Measurements from ENCODE around the gene TEX22. TPM values are rescaled to one million over a fixed set of nuclear protein-coding genes. Genes with fewer than 3 reads are reported as not detected.
"Not testable (repeated sequence)": the region's sequence is repeated elsewhere in the genome, so short reads cannot be mapped to it uniquely, and the experiment has no call there.

Gene TEX22
- polyA plus RNA-seq, 2 donors: 0.06 to 0.14 TPM

- Histone ChIP-seq H3K4me1 (ENCODE audit: control insufficient read depth in 2 of 2, insufficient read depth in 2 of 2, low read length in 1 of 2) (no peaks in the 10 kb centered on the region), H3K27me3 (ENCODE audit: control insufficient read depth in 1 of 2, insufficient read depth in 2 of 2, low read length in 2 of 2) (no peaks in the 10 kb centered on the region), H3K27ac (ENCODE audit: low read depth in 2 of 2, low read length in 1 of 2) (no peak overlapping the region), H3K9me3 (ENCODE audit: control insufficient read depth in 2 of 2, insufficient read depth in 1 of 2, low read depth in 1 of 2, low read length in 1 of 2) (no peaks in the 10 kb centered on the region), H3K4me3 (ENCODE audit: low read depth in 1 of 2, low read length in 2 of 2) (no peak overlapping the region), H3K36me3 (ENCODE audit: control insufficient read depth in 2 of 2, insufficient read depth in 2 of 2, low read length in 1 of 2) (peaks cover 0 to 24% of the 10 kb centered on the region in 2 donors)
- WGBS, 2 donors: 94% methylated on average over 27 of the region's 27 CpGs
Measured at GRCh38 chr14:105355049-105355575, 43.2 kb upstream of the TEX22 start.

GRCh38 chr14:105355850-105356604 is 42.3 kb upstream of the TEX22 start:
- H3K9me3 ChIP-seq (ENCODE audit: control insufficient read depth in 2 of 2, insufficient read depth in 1 of 2, low read depth in 1 of 2, low read length in 1 of 2): no peaks in the 10 kb centered on the region
- peaks cover 0 to 23% of the 10 kb centered on the region in 2 donors for H3K36me3 ChIP-seq (ENCODE audit: control insufficient read depth in 2 of 2, insufficient read depth in 2 of 2, low read length in 1 of 2)
- no peaks in the 10 kb centered on the region for H3K27me3 ChIP-seq (ENCODE audit: control insufficient read depth in 1 of 2, insufficient read depth in 2 of 2, low read length in 2 of 2)
- H3K4me1 ChIP-seq (ENCODE audit: control insufficient read depth in 2 of 2, insufficient read depth in 2 of 2, low read length in 1 of 2): no peaks in the 10 kb centered on the region
- no peak overlapping the region for H3K27ac ChIP-seq (ENCODE audit: low read depth in 2 of 2, low read length in 1 of 2)
- 93% methylated on average over 22 of the region's 22 CpGs for WGBS, 2 donors
- no peak overlapping the region for H3K4me3 ChIP-seq (ENCODE audit: low read depth in 1 of 2, low read length in 2 of 2)

GRCh38 chr14:105356927-105357326 is 41.4 kb upstream of the TEX22 start:
- no peak overlapping the region for H3K4me3 ChIP-seq (ENCODE audit: low read depth in 1 of 2, low read length in 2 of 2)
- no peaks in the 10 kb centered on the region for H3K27me3 ChIP-seq (ENCODE audit: control insufficient read depth in 1 of 2, insufficient read depth in 2 of 2, low read length in 2 of 2)
- no peaks in the 10 kb centered on the region for H3K9me3 ChIP-seq (ENCODE audit: control insufficient read depth in 2 of 2, insufficient read depth in 1 of 2, low read depth in 1 of 2, low read length in 1 of 2)
- no peak overlapping the region for H3K27ac ChIP-seq (ENCODE audit: low read depth in 2 of 2, low read length in 1 of 2)
- H3K36me3 ChIP-seq (ENCODE audit: control insufficient read depth in 2 of 2, insufficient read depth in 2 of 2, low read length in 1 of 2): peaks cover 0 to 23% of the 10 kb centered on the region in 2 donors
- 85 to 86% methylated on average over 9 of the region's 9 CpGs for WGBS, 2 donors
- H3K4me1 ChIP-seq (ENCODE audit: control insufficient read depth in 2 of 2, insufficient read depth in 2 of 2, low read length in 1 of 2): no peaks in the 10 kb centered on the region

- WGBS, 2 donors: 94 to 95% methylated on average over 17 of the region's 17 CpGs
- no peaks in the 10 kb centered on the region for H3K9me3 ChIP-seq (ENCODE audit: control insufficient read depth in 2 of 2, insufficient read depth in 1 of 2, low read depth in 1 of 2, low read length in 1 of 2)
Measured at GRCh38 chr14:105357626-105358025, 40.7 kb upstream of the TEX22 start.

GRCh38 chr14:105358140-105358846 is 40.0 kb upstream of the TEX22 start:
- Histone ChIP-seq H3K9me3 (ENCODE audit: control insufficient read depth in 2 of 2, insufficient read depth in 1 of 2, low read depth in 1 of 2, low read length in 1 of 2) (no peaks in the 10 kb centered on the region), H3K27me3 (ENCODE audit: control insufficient read depth in 1 of 2, insufficient read depth in 2 of 2, low read length in 2 of 2) (no peaks in the 10 kb centered on the region), H3K27ac (ENCODE audit: low read depth in 2 of 2, low read length in 1 of 2) (no peak overlapping the region), H3K4me1 (ENCODE audit: control insufficient read depth in 2 of 2, insufficient read depth in 2 of 2, low read length in 1 of 2) (no peaks in the 10 kb centered on the region), H3K4me3 (ENCODE audit: low read depth in 1 of 2, low read length in 2 of 2) (no peak overlapping the region), H3K36me3 (ENCODE audit: control insufficient read depth in 2 of 2, insufficient read depth in 2 of 2, low read length in 1 of 2) (peaks cover 0 to 23% of the 10 kb centered on the region in 2 donors)
- whole genome bisulfite sequencing, 2 donors: 96% methylated on average over 25 of the region's 25 CpGs

More at GRCh38 chr14:105357626-105358025, 40.7 kb upstream of the TEX22 start:
- Histone ChIP-seq H3K27ac (ENCODE audit: low read depth in 2 of 2, low read length in 1 of 2) (no peak overlapping the region), H3K4me3 (ENCODE audit: low read depth in 1 of 2, low read length in 2 of 2) (no peak overlapping the region), H3K27me3 (ENCODE audit: control insufficient read depth in 1 of 2, insufficient read depth in 2 of 2, low read length in 2 of 2) (no peaks in the 10 kb centered on the region), H3K36me3 (ENCODE audit: control insufficient read depth in 2 of 2, insufficient read depth in 2 of 2, low read length in 1 of 2) (peaks cover 0 to 23% of the 10 kb centered on the region in 2 donors), H3K4me1 (ENCODE audit: control insufficient read depth in 2 of 2, insufficient read depth in 2 of 2, low read length in 1 of 2) (no peaks in the 10 kb centered on the region)

- Histone ChIP-seq H3K27ac (ENCODE audit: low read depth in 2 of 2, low read length in 1 of 2) (no peak overlapping the region), H3K36me3 (ENCODE audit: control insufficient read depth in 2 of 2, insufficient read depth in 2 of 2, low read length in 1 of 2) (peaks cover 0 to 23% of the 10 kb centered on the region in 2 donors), H3K4me1 (ENCODE audit: control insufficient read depth in 2 of 2, insufficient read depth in 2 of 2, low read length in 1 of 2) (no peaks in the 10 kb centered on the region), H3K27me3 (ENCODE audit: control insufficient read depth in 1 of 2, insufficient read depth in 2 of 2, low read length in 2 of 2) (no peaks in the 10 kb centered on the region), H3K4me3 (ENCODE audit: low read depth in 1 of 2, low read length in 2 of 2) (no peak overlapping the region), H3K9me3 (ENCODE audit: control insufficient read depth in 2 of 2, insufficient read depth in 1 of 2, low read depth in 1 of 2, low read length in 1 of 2) (no peaks in the 10 kb centered on the region)
- 95 to 96% methylated on average over 16 of the region's 16 CpGs for WGBS, 2 donors
Measured at GRCh38 chr14:105358943-105359342, 39.4 kb upstream of the TEX22 start.

GRCh38 chr14:105361412-105361811 is 36.9 kb upstream of the TEX22 start:
- not testable (repeated sequence) for H3K4me1 ChIP-seq (ENCODE audit: control insufficient read depth in 2 of 2, insufficient read depth in 2 of 2, low read length in 1 of 2); H3K27me3 ChIP-seq (ENCODE audit: control insufficient read depth in 1 of 2, insufficient read depth in 2 of 2, low read length in 2 of 2); H3K9me3 ChIP-seq (ENCODE audit: control insufficient read depth in 2 of 2, insufficient read depth in 1 of 2, low read depth in 1 of 2, low read length in 1 of 2); H3K4me3 ChIP-seq (ENCODE audit: low read depth in 1 of 2, low read length in 2 of 2); H3K27ac ChIP-seq (ENCODE audit: low read depth in 2 of 2, low read length in 1 of 2); H3K36me3 ChIP-seq (ENCODE audit: control insufficient read depth in 2 of 2, insufficient read depth in 2 of 2, low read length in 1 of 2)
- 94 to 97% methylated on average over 9 to 10 of the region's 10 CpGs for WGBS, 2 donors

- Histone ChIP-seq H3K4me3 (ENCODE audit: low read depth in 1 of 2, low read length in 2 of 2) (peak overlapping the region; percentile 11 to 13), H3K36me3 (ENCODE audit: control insufficient read depth in 2 of 2, insufficient read depth in 2 of 2, low read length in 1 of 2) (peaks cover 0 to 15% of the 10 kb centered on the region in 2 donors)
- 10 to 20% methylated on average over 45 to 58 of the region's 58 CpGs for WGBS, 2 donors
Measured at GRCh38 chr14:105363847-105364708, 34.3 kb upstream of the TEX22 start.

GRCh38 chr14:105365101-105365500 is 33.2 kb upstream of the TEX22 start:
- Histone ChIP-seq H3K4me3 (ENCODE audit: low read depth in 1 of 2, low read length in 2 of 2) (no peak overlapping the region), H3K9me3 (ENCODE audit: control insufficient read depth in 2 of 2, insufficient read depth in 1 of 2, low read depth in 1 of 2, low read length in 1 of 2) (no peaks in the 10 kb centered on the region), H3K4me1 (ENCODE audit: control insufficient read depth in 2 of 2, insufficient read depth in 2 of 2, low read length in 1 of 2) (peaks cover 0 to 3% of the 10 kb centered on the region in 2 donors), H3K27me3 (ENCODE audit: control insufficient read depth in 1 of 2, insufficient read depth in 2 of 2, low read length in 2 of 2) (no peaks in the 10 kb centered on the region), H3K36me3 (ENCODE audit: control insufficient read depth in 2 of 2, insufficient read depth in 2 of 2, low read length in 1 of 2) (peaks cover 0 to 19% of the 10 kb centered on the region in 2 donors), H3K27ac (ENCODE audit: low read depth in 2 of 2, low read length in 1 of 2) (no peak overlapping the region)
- WGBS, 2 donors: 89 to 95% methylated on average over 11 of the region's 11 CpGs

More at GRCh38 chr14:105363847-105364708, 34.3 kb upstream of the TEX22 start:
- Histone ChIP-seq H3K27ac (ENCODE audit: low read depth in 2 of 2, low read length in 1 of 2) (no peak overlapping the region), H3K4me1 (ENCODE audit: control insufficient read depth in 2 of 2, insufficient read depth in 2 of 2, low read length in 1 of 2) (peaks cover 0 to 3% of the 10 kb centered on the region in 2 donors), H3K9me3 (ENCODE audit: control insufficient read depth in 2 of 2, insufficient read depth in 1 of 2, low read depth in 1 of 2, low read length in 1 of 2) (no peaks in the 10 kb centered on the region), H3K27me3 (ENCODE audit: control insufficient read depth in 1 of 2, insufficient read depth in 2 of 2, low read length in 2 of 2) (no peaks in the 10 kb centered on the region)

Data from esophagus (tissue), 2 donors.